ENCODE measurements around the gene YY1AP1.
A peak's percentile ranks its signal among the peaks of the same experiment; 100 is the strongest.
"Not testable (repeated sequence)": the region's sequence is repeated elsewhere in the genome, so short reads cannot be mapped to it uniquely, and the experiment has no call there.

The YY1AP1 gene

DNA sequence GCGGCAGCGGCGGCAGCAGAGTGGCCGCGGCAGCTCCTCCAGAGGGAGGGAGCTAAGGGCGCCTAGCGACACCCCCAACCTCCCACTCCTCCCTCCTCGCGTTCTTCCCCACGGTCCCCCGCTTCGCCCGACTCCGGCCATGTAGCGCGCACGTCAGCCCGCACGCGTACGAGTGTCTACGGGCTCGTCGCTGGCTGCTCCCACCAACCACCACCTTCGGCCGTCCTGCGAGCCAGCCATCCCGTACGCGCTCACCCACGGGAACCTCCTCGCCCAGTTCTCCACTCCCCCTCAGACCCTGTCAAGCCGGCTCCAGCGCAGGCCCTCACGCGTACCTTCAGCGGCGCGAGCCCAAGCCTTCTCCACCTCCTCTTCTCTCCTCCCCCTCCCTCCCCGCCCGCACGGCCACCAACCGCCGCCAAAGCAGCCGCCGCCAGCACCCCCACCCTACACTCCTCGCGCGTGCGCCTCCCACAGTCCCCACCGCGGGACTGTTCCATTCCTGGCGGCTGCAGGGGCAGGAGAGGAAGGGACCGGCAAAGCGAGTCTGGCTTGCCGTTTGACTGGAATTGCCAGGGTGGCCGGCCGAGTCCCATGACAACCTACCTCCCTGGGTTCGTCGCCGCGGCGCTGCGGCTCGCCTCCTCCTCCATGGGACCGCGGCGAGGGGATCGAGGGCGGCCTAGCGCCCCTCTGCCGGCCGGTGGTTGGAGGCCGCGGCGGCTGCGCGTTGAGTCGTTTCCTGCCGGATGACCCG lies at the start of gene YY1AP1:
YY1AP1 (minus strand) TSS at position 451 of the 757 bp plus-strand sequence. CDS start 8,338 bp downstream, outside the sequence.
- peak; percentile 90 for DNase-seq

DNA sequence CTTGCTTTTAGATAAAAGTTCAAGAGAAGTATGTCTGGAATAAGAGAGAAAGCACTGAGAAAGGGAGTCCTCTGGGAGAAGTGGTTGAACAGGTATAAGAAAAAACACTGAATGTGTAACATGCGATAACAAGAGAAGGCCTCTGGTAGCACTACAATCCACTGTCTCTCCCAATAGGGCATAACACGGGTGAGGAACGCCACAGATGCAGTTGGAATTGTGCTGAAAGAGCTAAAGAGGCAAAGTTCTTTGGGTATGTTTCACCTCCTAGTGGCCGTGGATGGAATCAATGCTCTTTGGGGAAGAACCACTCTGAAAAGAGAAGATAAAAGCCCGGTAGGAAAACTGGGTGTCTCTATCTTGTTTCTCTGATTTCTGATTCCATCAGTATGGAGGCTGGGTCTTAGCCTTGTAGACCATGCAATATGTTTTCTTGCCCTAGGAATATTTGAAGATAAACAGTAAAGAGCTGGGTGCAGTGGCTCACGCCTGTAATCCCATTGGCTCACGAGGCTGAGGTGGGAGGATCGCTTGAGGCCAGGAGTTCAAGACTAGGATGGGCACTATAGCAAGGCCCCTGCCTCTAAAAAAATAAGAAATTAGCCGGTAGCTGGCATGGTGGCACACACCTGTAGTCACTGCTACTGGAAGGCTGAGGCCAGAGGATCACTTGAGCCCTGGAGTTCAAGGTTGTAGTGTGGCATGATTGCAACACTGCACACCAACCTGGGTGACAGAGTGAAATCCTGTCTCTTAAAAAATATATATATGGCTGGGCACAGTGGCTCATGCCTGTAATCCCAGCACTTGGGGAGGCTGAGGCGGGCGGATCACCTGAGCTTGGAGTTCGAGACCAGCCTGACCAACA lies 40.7 kb upstream of the YY1AP1 start:
- peak; percentile 48 for DNase-seq

- DNase-seq: no peak
These were observed 36.6 kb upstream of the YY1AP1 start for GRCh38 chr1:155725142-155725541.

DNA sequence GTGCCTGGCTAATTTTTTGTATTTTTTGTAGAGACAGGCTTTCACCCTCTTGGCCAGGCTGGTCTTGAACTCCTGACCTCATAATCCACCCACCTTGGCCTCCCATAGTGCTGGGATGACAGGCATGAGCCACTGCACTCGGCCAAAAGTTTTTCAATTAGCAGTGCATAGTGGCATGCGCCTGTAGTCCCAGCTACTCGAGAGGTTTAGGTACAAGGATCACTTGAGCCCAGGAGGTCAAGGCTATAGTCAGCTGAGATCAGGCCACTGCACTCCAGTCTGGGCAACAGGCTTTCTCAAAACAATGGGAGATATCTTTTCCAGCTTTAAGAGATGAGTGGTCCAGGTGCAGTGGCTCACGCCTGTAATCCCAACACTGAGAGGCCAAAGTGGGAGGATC lies 31.1 kb upstream of the YY1AP1 start:
- DNase-seq: no peak

DNA sequence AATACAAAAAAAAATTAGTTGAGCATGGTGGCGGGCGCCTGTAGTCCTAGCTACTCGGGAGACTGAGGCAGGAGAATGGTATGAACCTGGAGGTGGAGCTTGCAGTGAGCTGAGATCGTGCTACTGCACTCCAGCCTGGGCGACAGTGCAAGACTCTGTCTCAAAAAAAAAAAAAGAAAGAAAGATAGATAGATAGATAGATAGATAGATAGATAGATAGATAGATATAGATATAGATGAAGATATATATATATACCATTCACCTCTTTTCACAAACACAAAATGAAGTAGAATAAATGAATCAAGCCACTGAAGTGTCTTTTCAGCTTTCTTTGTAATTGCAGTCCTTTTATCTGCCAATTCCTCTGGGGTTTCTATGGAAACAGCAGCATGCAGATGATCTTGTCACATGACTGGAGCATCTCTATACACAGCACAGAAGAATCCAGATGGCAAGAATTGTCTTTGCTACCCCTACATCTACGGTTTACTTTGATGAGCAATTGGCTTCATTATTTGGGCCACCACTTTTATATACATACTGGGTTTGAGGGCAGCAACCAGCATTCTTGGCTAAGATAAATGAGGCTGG lies 30.0 kb upstream of the YY1AP1 start:
- not testable (repeated sequence) for DNase-seq

GRCh38 chr1:155717041-155717440 lies 28.5 kb upstream of the YY1AP1 start:
- DNase-seq: no peak

GRCh38 chr1:155715777-155716176 lies 27.2 kb upstream of the YY1AP1 start:
- DNase-seq: no peak

GRCh38 chr1:155715056-155715455 lies 26.5 kb upstream of the YY1AP1 start:
- not testable (repeated sequence) for DNase-seq

- DNase-seq: no peak
These were observed 24.5 kb upstream of the YY1AP1 start for GRCh38 chr1:155713075-155713474.

DNA sequence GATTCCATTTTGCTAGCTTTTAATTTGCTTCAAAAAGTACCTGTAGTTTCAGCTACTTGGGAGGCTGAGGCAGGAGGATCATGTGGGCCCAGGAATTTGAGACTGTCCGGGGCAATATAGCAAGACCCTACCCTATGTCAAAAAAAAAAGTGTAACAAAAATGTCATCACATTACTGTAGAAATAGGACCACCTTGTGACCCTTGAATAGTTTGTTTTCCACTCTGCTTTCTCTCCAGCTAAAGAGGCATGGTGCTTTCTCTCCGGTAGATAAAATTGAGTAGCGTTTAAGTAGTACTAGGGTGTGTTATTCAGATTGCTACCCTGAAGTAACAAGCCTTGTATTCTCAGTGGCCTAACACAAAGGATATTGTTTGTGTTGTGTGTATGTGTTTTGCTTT lies 24.1 kb upstream of the YY1AP1 start:
- not testable (repeated sequence) for DNase-seq

DNA sequence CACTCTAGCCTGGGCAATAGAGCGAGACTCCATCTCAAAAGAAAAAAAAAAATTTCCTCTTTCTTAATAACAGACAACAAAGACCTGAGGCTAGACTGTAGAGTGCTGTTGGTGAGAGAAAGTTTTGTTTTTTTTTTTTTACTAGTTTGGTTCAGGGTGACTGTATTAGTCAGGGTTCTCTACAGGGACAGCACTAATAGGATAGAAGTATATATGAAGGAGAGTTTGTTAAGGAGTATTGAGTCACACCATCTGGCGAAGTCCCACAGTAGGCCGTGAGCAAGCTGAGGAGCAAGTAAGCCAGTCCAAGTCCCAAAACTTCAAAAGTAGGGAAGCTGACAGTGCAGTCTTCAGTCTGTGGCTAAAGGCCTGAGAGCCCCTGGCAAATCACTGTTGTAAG lies 22.9 kb upstream of the YY1AP1 start:
- not testable (repeated sequence) for DNase-seq

- DNase-seq: no peak
These were observed 20.8 kb upstream of the YY1AP1 start for GRCh38 chr1:155709391-155709790.

GRCh38 chr1:155706139-155706538 lies 17.6 kb upstream of the YY1AP1 start:
- no peak for DNase-seq

- DNase-seq: not testable (repeated sequence)
These were observed 15.8 kb upstream of the YY1AP1 start for GRCh38 chr1:155704414-155704813.

- DNase-seq: no peak
These were observed 14.6 kb upstream of the YY1AP1 start for GRCh38 chr1:155703216-155703615.

- DNase-seq: not testable (repeated sequence)
These were observed 13.1 kb upstream of the YY1AP1 start for GRCh38 chr1:155701675-155702074.

DNA sequence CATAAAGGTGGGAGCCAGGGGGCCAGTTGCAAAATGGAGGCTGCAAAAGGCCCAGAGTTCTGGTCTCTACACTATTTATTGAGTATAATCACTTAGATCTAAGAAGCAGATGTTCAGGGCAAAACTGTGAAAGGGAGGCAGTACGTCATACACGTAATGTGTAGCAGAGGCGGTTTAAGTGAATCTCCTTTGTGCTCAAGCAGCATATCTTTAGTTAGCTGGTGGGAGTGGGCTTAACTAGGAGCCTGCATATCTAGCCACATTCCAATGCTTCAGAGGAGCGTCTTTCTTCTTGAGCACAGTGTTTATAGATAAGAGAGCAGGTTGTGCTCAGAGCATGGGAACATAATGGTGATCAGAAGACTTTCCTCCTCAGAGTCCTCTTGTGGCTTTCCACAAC lies 10.5 kb upstream of the YY1AP1 start:
- DNase-seq: not testable (repeated sequence)

DNA sequence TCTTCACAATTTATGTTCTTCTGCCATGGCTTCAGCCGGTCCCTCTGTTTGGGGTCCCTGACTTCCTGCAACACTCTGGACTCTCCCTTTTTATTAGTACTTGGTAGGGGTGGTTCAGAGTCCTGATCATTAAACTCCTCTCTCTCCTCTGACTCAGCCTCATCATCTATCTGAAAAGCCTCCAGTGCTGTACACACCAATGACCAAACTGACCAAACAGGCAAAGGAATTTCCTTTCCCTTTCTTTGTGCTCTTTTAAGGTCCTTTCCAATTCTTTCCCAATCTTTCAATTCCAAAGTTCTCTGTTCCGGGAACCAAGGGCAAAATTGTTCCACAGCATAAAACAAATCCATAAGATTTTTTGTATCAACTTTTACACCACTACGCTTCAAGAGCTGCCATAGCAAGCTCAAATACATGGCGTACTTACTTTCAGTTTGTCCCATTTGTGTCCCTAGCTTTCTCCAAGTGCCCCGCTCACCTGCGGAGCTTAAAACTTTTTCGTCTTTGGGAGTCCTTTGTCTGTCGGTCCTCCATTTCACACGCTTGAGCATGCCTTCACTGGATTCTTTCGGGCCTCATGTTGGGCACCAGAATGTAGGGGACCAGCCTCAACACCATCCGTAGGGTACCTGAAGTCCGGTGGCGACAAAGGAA lies 9.9 kb upstream of the YY1AP1 start:
- DNase-seq: no peak

DNA sequence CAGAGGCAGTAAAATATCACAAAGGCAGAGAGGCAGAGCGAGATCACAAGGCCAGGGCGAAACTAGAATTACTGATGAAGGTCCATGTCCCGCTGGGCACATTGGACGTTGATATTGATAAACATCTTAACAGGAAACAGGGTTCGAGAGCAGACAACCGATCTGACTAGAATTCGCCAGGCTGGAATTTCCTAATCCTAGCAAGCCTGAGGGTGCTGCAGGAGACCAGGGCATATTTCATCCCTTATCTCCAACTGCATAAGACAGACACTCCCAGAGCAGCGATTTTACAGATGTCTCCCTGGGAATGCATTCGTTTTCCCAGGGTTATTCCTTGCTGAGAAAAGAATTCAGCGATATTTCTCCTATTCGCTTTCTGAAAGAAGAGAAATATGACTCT lies 9.0 kb upstream of the YY1AP1 start:
- not testable (repeated sequence) for DNase-seq

DNA sequence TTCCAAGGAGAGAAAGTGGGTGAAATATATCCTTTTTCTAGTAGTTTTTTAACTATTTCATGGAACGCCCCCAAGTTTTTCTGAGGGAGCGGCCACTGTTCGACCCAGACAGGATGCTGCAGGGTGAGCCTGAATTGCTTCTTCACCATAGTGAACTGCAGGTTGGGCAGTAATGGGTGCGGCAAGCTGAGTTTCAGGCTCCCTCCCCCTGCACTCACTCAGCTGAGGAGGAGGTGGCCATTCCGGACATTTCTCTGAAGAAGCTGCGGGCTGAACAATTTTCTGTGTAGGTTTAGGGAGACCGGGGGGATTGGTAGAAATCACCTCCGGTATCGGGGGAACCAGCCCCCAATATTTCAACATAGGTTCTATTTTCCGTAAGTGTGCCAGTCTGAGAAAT lies 8.5 kb upstream of the YY1AP1 start:
- DNase-seq: no peak

DNA sequence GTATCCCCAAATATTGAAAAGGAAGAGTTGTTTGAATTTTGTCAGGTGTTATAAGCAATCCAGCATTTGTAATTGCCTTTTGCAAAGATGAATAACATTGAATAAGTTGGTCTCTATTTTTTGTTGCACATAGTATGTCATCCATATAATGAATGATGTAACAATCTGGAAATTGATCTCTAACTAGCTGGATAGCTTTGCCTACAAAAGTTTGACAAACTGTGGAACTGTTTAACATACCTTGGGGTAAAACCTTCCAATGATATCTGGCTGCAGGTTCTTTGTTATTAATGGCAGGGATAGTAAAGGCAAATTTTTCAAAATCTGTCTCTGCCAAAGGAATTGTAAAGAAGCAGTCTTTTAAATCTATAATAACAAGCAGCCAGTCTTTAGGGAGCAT lies 8.0 kb upstream of the YY1AP1 start:
- DNase-seq: no peak

DNA sequence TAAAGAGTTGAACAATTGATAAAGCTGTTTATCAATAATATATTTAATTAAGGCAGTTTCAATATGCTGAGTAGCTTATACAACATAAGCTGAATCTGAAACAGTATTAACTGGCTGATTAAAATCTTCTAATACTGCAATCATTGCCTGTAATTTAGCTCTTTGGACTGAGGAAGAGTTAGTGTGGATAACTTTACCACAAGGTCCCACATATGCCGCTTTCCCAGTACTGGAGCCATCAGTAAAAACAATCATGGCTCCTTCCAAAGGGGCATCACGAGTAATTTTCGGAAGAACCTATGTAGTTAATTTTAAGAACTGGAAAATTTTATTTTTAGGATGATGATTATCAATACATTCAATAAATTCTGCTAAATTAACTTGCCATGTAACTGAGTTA lies 7.0 kb upstream of the YY1AP1 start:
- no peak for DNase-seq

DNA sequence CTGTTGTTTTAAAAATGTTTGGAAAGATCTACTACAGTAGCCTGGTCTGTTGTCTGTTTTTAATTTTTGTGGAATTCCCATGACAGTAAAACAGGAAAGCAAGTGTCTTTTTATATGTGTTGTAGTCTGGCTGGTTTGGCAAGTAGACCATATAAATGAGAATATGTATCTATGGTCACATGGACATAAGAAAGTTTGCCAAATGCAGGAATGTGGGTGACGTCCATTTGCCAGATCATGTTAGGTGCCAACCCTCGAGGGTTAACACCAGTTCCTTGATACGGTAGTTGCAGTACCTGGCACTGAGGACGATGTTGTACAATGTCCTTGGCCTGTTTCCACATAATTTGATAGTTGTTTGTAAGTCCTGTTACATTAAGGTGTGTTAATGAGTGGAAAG lies 6.5 kb upstream of the YY1AP1 start:
- DNase-seq: no peak

Data from SHP77 treated with DMSO at 0.1 percent for 48 hours (cell line).